MM.1S (cell line): ENCODE measurements around the gene SLC45A1.

Experiments used
- DNase-seq: peaks from one replicate; pipeline ENCODE4 v3.0.0-alpha.2; 2015
- H2AFZ ChIP-seq: fragments of 300-600 bp; sonication (generic); 2 replicates; pipeline ENCODE4 v1.6.0; 2016; ENCODE audit warnings: antibody characterized with exemption, low read length
- H3F3A ChIP-seq: fragments of 300-600 bp; sonication (generic); 2 replicates; pipeline ENCODE4 v1.6.1; 2016; ENCODE audit warnings: mild to moderate bottlenecking, antibody characterized with exemption, low read length, moderate library complexity, mixed read lengths; ENCODE audit not compliant: insufficient read depth
- H3K27ac ChIP-seq: fragments of 300-600 bp; sonication (generic); 2 replicates; pipeline ENCODE4 v1.5.1; 2016; ENCODE audit warnings: mild to moderate bottlenecking, low read length
- H3K27me3 ChIP-seq: fragments of 300-600 bp; sonication (generic); replicated peaks from 2 replicates; pipeline ENCODE4 v1.6.0; 2016; ENCODE audit warnings: low read length; ENCODE audit not compliant: insufficient read depth
- H3K36me3 ChIP-seq: fragments of 300-600 bp; sonication (generic); replicated peaks from 2 replicates; pipeline ENCODE4 v1.6.1; 2016; ENCODE audit warnings: mild to moderate bottlenecking, low read length, mixed read lengths; ENCODE audit not compliant: insufficient read depth
- H3K4me1 ChIP-seq: fragments of 300-600 bp; sonication (generic); 2 replicates; pipeline ENCODE4 v1.6.1; 2016; ENCODE audit warnings: low read length, mixed read lengths
- H3K4me2 ChIP-seq: fragments of 300-600 bp; sonication (generic); 2 replicates; pipeline ENCODE4 v1.6.0; 2016; ENCODE audit warnings: low read depth, low read length
- H3K4me3 ChIP-seq: fragments of 300-600 bp; sonication (generic); 2 replicates; pipeline ENCODE4 v1.5.1; 2016; ENCODE audit warnings: low read length, mixed read lengths
- H3K79me2 ChIP-seq: fragments of 300-600 bp; sonication (generic); 2 replicates; pipeline ENCODE4 v1.6.1; 2016; ENCODE audit warnings: mixed run types, low read length, mixed read lengths
- H3K9ac ChIP-seq: fragments of 300-600 bp; sonication (generic); 2 replicates; pipeline ENCODE4 v1.6.1; 2016; ENCODE audit warnings: low read length, mixed read lengths
- H3K9me2 ChIP-seq: fragments of 300-600 bp; sonication (generic); replicated peaks from 2 replicates; pipeline ENCODE4 v1.6.1; 2016; ENCODE audit warnings: mild to moderate bottlenecking, low read length, mixed read lengths; ENCODE audit not compliant: insufficient read depth
- H3K9me3 ChIP-seq: fragments of 300-600 bp; sonication (generic); replicated peaks from 2 replicates; pipeline ENCODE4 v1.6.1; 2016; ENCODE audit warnings: mild to moderate bottlenecking, low read length, mixed read lengths; ENCODE audit not compliant: insufficient read depth
- H4K20me1 ChIP-seq: fragments of 300-600 bp; sonication (generic); 2 replicates; pipeline ENCODE4 v1.6.1; 2016; ENCODE audit warnings: mild to moderate bottlenecking, low read length, moderate library complexity, mixed read lengths; ENCODE audit not compliant: insufficient read depth
- CTCF ChIP-seq: fragments of 300-600 bp; sonication (generic); IDR thresholded peaks from 2 replicates; pipeline ENCODE4 v1.5.1; 2016; ENCODE audit warnings: antibody characterized with exemption, low read length, mixed read lengths
- EZH2 ChIP-seq: fragments of 300-600 bp; sonication (generic); optimal IDR thresholded peaks from 2 replicates; pipeline ENCODE3; 2017; ENCODE audit warnings: low read depth, mild to moderate bottlenecking, antibody characterized with exemption, low read length, mixed read lengths
- EZH2phosphoT487 ChIP-seq: fragments of 300-600 bp; sonication (generic); IDR thresholded peaks from 2 replicates; pipeline ENCODE4 v1.6.1; 2018; ENCODE audit warnings: antibody characterized with exemption, low read length

The SLC45A1 gene

GRCh38 chr1:8370905-8371315, 53.0 kb downstream of the SLC45A1 start:
- no peak overlapping the region for H3K4me2 ChIP-seq
- H3K9me2 ChIP-seq: no peaks in the 10 kb centered on the region
- H3K27me3 ChIP-seq: no peaks in the 10 kb centered on the region
- TF ChIP-seq CTCF (no peak), EZH2phosphoT487 (no peak), EZH2 (no peak)
- H3K79me2 ChIP-seq: no peaks in the 10 kb centered on the region
- H3K4me1 ChIP-seq: no peaks in the 10 kb centered on the region
- no peaks in the 10 kb centered on the region for H3F3A ChIP-seq
- no peaks in the 10 kb centered on the region for H4K20me1 ChIP-seq
- no peaks in the 10 kb centered on the region for H3K36me3 ChIP-seq
- DNase-seq: no peak
- no peak overlapping the region for H2AFZ ChIP-seq
- H3K4me3 ChIP-seq: no peak overlapping the region
- H3K27ac ChIP-seq: no peak overlapping the region
- H3K9me3 ChIP-seq: no peaks in the 10 kb centered on the region
- H3K9ac ChIP-seq: no peak overlapping the region

DNA sequence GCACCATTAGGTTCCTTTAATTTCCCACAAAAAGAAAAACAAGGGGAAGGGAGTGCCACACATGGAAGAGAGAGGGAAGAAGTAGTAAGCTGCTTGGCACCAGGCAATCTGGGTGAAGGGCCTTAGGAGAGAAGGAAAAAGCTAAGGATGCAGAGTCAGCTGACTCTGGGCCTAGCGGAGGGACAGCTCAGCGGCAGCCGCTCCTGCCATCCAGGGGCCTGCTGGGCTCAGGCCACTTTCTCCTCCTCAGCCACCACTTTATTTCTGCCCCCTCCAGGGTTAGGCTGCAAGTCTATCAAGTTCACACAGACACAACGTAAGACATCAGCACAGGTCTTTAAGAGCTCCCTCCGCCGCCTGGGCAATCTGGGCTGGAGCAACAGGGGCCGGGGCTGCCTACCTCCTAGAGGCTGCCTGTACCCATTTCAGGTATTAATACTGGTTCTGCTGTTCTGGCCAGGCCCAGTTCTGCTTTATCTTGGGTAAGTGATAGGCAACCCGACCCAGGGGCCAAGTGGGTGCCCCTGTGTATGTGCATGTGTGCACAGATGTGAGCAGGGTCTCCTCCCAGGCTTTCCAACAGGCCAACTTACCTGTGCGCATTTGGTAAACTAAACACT, 53.6 kb downstream of the SLC45A1 start:
- DNase-seq: no peak
- no peaks in the 10 kb centered on the region for H3K4me1 ChIP-seq
- TF ChIP-seq CTCF: no peak
- TF ChIP-seq EZH2: no peak
- TF ChIP-seq EZH2phosphoT487: no peak
- no peaks in the 10 kb centered on the region for H3K79me2 ChIP-seq
- H3K4me2 ChIP-seq: no peak overlapping the region
- H3K4me3 ChIP-seq: no peak overlapping the region
- no peaks in the 10 kb centered on the region for H4K20me1 ChIP-seq
- no peaks in the 10 kb centered on the region for H3K9me3 ChIP-seq
- no peaks in the 10 kb centered on the region for H3F3A ChIP-seq
- no peaks in the 10 kb centered on the region for H3K27me3 ChIP-seq
- no peaks in the 10 kb centered on the region for H3K36me3 ChIP-seq
- H3K9me2 ChIP-seq: no peaks in the 10 kb centered on the region
- H2AFZ ChIP-seq: no peak overlapping the region
- no peak overlapping the region for H3K27ac ChIP-seq
- no peak overlapping the region for H3K9ac ChIP-seq

- H3K9me3 ChIP-seq: no peaks in the 10 kb centered on the region
- no peak for DNase-seq
- no peaks in the 10 kb centered on the region for H3K9me2 ChIP-seq
- H3K9ac ChIP-seq: no peak overlapping the region
- H3K27ac ChIP-seq: no peak overlapping the region
- H2AFZ ChIP-seq: no peak overlapping the region
- no peaks in the 10 kb centered on the region for H3K79me2 ChIP-seq
- no peak overlapping the region for H3K4me2 ChIP-seq
- no peaks in the 10 kb centered on the region for H3F3A ChIP-seq
- TF ChIP-seq EZH2phosphoT487 (no peak), EZH2 (no peak), CTCF (no peak)
- no peak overlapping the region for H3K4me3 ChIP-seq
- H3K27me3 ChIP-seq: no peaks in the 10 kb centered on the region
- H3K4me1 ChIP-seq: no peaks in the 10 kb centered on the region
- H4K20me1 ChIP-seq: no peaks in the 10 kb centered on the region
- H3K36me3 ChIP-seq: no peaks in the 10 kb centered on the region
Observed at GRCh38 chr1:8373125-8373524, 55.2 kb downstream of the SLC45A1 start.
